Suppressor macrophage treated with lipopolysaccharide for 4 hours (primary cell): ENCODE results near the gene PPM1B.
"Not testable (repeated sequence)": the region's sequence is repeated elsewhere in the genome, so short reads cannot be mapped to it uniquely, and the experiment has no call there.

Source experiments
- DNase-seq: peaks from one replicate; pipeline ENCODE4 v3.0.0-alpha.2; 2020

Gene PPM1B

DNA sequence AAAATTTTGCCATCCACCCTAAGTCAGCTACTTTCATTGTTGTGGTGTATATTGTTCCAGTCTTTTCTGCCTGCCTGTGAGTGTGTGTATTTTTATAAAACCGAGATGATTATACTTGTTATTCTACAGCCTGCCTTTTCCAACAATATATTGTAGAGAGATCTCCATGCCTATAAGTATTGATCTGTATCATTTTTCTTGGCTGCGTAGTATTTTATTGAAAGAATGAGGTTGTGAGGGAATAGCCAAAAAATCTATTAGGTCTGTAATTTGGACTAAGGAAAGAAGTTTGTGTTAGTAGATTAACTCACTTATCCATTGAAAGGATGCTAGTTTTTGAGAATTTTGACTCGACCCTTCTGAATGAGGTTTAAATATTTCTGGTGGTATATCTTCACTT, 34.9 kb downstream of the PPM1B start:
- no peak for DNase-seq

DNA sequence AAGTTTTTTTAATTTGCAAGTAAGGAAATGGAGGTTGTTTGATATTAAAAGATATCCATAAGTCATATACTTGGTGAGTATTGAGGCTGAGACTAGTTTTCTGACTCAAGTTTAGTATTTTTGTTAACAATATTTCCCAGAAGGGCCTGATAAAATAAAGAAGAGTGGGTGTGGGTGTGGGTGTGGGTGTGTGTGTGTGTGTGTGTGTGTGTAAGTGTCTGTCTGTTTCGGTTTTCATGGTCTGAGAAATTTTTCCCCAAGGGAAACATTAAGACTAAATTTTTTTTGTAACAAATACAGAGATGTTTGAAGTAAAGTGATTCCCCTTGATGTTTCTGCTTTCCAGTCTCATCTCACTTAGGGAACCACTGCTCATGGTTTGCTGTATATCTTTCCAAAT, 36.5 kb downstream of the PPM1B start:
- no peak for DNase-seq

DNA sequence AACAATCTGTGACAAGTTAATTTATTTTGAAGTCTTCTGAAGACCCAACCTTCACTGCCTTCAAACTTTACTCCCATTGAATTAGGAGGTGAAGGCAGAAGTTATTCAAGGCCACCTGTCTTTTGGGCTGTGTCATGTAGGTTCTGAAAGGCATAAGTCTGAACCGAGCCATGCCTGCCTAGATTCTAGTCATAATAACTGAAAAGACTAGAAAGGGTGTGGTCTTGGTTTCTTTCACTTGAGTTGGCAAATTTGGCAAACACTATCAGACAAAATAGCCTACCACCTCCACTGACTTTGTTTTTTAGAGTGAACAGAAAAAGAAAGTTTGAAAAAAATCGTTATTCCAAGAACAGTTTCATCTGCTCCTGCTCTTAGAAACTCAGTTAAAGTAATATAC, 38.4 kb downstream of the PPM1B start:
- no peak for DNase-seq

DNA sequence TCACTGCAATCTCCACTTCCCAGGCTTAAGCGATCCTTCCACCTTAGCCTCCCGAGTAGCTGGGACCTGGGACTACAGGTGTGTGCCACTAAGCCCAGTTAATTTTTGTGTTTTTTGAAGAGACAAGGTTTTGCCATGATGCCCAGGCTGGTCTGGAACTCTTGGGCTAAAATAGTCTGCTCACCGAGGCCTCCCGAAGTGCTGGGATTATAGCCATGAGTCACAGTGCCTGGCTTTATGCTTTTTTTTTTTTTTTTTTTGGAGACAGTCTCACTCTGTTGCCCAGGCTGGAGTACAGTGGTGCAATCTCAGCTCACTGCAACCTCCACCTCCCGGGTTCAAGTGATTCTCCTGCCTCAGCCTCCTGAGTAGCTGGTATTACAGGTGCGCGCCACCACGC, 39.0 kb downstream of the PPM1B start:
- not testable (repeated sequence) for DNase-seq

DNA sequence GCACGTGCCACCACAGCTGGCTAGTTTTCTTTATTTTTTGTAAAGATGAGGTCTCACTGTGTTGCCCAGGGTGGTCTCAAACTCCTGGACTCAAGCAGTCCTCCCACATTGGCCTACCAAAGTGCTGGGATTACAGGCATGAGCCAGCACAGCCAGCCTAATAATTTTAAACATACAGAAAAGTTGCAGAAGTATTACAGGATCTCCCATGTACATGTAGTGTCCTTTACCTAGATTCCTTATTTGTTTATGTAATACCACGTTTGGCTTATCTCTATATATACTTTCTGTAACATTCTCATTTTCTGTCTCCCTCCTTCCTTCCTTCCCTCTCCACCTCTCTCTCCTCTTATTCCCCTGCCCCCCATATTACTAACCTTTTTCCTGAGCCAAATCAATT, 41.7 kb downstream of the PPM1B start:
- DNase-seq, result no peak

DNA sequence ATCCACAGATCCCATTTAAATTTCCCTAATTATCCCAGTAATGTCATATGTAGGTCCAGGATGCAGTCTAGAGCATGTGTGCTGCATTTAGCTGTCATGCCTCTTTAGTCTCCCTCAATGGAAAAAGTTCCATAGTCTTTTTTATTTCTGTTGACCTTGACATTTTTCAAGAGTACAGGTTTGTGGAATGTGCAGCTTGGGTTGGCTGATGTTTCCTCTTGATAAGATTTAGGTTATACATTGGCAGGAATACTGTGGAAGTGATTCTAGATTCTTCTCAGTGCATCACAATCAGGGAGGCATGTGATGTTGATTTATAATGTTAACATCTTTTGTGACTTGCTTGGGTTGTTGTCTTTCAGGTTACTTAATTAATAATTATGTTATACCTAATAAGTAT, 42.5 kb downstream of the PPM1B start:
- no peak for DNase-seq

DNA sequence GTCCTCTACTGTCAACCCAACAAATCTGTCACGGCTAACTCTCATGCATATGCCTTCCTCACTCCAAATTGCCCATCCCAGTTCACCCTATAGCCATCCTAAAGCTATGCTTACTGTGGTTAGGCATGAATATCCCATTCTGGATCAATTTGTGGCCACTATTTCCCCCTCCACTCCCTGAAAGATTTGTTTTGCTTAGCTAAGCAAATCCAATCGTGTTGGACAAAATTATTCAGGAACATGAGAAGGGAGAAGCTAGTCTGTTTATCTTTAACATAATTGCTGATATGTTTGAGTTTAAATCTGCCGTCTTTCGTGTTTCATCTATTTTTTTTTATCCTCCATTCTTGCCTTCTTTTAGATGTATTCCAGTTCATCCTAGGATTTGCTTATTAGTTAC, 43.6 kb downstream of the PPM1B start:
- no peak for DNase-seq

DNA sequence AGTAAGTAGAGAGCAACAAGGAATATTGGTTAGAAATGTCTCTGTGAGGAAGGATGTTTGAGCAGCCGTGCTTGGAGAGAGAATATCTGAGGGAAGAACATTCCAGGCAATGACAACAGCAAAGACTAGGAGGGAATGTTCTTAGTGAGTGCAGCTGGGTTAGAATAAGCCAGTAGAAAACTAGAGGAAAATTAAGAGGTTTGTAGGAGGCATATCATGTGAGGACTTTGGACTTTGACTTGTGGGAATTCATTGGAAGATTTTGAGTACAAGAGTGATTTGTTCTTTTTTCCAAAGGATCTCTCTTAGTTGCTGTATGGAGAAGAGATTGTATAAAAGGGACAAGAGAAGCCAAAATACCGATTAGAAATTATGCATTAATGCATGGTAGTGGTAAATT, 47.2 kb downstream of the PPM1B start:
- DNase-seq, result no peak

DNA sequence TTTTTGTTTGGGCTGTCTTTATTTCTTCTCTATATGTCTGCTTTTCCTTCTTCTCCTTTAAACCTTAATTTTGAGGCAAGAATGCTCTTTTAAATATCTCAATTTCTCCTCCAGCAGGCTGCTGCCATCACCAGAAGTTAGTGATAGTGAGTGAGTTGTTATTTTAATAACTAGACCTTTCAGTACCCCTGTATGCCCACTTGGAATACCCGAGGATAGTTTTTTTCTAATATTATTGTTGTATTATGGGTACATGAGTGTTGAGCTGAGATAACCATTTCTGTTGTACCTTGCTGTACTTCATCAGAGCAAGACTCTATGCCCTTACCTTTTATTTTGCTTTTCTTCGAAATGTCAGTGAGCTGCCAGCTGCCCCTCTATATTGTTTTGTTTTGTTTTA, 50.1 kb downstream of the PPM1B start:
- DNase-seq, result no peak

DNA sequence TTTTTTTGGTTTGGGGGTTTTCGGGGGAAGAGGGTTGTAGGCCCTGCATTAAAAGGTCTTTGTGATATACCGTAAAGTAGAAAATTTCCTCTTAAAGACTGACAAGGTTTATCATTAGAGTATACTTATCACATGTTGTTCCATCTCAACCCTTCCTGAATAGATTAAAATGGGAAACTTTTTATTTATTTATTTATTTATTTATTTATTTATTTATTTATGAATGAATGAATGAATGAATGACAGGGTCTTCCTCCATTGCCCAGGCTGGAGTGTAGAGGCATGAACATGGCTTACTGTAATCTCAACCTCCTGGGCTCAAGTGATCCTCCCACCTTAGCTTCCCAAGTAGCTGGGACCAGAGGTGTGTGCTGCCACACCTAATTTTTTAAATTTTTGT, 58.1 kb downstream of the PPM1B start:
- no peak for DNase-seq

DNA sequence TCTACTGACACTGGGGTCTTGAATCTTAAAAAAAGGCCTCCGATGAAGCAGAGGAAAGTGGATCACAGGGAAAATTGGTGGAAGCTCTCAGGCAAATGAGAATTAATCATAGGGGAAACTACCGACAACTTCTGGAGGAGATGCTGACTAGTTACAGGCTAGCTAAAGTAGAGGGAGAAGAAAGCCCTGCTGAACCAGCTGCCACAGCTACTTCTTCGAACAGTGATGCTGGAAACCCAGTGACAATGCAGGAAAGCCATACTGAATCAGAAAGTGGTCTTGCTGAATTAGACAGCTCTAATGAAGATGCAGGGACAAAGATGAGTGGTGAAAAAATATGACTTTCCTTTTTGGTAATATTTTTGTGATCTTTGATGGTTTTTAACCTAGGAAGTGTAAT, 61.7 kb downstream of the PPM1B start:
- no peak for DNase-seq

DNA sequence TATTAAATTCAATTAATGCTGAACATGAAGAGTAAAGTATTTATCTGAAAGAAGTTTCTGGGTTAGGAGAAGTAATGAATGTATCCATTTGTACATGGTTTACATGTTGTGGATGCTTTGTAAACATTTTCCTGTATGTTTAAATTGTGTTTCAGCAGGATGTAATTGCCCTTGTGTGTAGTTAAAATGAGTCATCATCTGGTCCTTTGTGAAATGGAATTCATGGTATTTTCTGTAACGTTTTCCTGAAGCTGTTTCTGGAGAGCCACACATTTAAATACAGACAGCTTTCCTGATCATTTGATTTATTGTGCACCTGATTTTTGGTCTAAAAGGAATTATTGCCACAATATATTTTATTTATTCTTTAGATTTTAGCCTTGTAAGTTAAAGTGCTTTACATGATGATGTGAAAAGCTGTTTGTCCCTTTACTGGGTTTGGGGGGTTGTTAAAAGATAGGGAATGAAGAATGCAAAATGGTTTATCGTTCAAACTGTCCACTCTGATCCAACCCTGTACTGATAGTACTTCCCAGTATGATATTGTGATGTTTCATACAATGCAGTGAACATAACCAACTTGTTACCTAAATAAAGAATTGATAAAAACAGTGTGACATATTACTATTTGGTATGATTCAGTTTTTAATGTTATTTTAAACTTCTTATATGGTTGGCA, 64.9 kb downstream of the PPM1B start:
- DNase-seq, result no peak

DNA sequence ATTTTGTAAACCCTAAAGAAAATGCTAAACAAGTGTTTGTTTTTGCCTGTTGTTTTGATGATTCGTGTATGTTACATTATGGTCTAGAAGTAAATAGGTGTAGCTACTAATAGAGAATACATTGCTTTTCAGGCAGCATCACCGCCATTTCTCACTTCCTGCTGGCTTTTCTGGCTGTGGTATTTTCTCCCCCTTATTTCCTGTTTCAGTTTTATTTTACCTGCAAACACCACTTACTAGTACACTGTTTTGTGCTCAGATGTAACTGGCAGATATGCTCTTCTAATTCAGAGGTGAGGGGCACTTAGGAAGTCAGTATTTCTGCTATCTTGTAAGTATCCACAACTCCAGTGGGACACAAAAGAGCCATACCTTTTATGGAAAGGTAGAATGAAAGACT, 68.5 kb downstream of the PPM1B start:
- DNase-seq, result no peak

DNA sequence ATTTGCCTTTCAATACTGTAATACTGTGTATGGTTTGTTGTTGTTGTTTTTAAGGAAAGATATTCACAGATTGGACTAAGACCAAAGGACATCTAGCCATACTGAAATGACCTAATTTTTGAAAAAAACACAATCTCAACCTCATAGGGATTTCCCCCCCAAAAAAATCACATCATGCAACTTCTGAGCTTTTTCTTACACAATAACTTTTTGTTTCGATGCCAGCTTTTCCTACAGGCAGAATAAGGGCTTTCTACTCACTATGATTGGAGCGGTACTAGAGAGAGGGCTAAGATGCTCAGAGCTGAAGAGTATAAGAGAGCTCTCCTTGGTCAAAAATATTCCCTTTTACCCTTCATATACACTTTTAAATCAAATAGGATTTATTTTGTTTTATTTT, 74.2 kb downstream of the PPM1B start:
- peak; percentile 65 for DNase-seq

DNA sequence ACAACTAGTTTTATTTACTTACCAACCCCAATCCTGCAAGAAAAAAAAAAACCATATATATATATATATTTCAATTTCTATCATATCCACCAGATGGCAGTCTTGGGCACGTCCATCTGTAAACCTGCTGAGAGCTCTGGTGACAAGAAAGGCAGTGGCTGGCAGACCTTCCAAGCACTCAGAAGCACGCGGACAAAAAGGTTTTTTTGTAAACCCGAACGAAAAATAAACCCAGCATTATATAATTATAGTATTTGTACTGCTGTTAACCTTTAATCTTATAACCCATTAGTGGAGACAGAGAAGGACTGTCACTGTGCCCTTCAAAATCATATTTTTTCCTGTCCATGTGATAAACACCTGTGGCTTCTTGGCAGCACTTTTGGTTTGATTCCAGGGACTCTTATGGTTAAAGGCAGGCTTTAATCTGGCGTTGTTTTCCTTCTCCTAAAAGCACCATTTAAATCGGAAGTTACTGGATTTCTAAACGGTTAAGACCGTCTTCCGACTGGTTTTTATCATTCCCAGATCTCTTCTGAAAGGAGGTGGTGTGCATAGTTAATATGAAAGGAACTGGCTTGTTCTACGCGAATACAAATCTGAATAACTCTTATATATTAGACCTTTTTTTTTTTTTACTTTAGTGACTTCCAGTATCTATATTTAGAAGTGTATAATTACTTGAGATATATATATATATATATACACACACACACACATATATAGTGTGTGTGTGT, 75.6 kb downstream of the PPM1B start:
- DNase-seq, result peak; percentile 77

DNA sequence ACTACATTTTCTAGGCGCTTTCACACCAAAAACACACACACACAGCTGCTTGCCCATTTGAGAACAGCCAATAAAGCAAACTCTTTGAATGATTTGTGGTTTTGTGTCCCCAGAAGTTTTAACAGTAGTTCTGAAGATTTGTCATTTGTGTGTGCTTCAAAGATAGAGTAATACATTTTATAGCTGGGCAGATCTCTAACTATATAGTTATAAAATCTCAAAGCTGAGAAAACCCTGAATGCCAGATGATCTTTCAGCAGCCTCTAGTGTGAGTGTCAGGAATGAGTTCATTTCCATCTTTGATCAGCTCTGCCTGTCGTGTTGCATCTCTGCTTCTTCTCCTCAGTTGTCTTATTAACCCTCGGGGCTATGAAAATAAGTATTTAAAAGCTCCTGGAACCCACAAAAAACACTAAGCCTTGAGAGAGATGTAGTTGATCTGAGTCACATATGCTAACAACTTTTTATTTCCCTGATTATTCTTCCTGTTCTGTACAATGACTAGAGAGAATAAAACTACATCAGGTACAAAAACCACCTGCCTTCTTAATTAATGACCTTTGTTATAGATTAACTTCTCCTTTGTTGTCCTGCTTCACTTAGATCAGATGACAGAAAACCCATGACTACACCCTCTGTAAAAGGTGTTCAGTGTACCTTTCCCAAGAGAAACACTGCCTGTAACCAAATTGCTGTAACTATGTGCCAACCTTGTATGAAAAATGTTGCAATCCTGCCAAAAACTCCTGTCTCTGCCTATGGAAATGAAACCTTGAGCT, 76.6 kb downstream of the PPM1B start:
- DNase-seq, result no peak

DNA sequence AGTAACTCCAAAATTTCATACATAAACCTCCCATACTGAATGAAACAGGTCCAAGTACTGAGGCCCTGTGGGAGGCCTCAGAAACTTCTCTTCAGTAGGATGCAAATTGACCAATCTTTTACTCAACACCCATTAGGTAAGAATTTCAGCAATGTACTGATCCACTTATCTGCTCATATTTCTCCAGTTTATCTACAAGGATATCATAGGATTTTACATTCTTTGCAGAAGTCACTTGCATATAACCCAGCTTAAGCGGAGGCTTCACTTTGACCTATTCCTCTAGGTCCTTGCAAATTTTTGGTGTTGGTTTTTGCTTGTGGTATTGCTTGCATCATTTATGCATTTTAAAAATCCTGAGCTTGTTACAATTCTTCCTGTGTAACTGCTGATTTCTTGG, 77.8 kb downstream of the PPM1B start:
- DNase-seq, result no peak

DNA sequence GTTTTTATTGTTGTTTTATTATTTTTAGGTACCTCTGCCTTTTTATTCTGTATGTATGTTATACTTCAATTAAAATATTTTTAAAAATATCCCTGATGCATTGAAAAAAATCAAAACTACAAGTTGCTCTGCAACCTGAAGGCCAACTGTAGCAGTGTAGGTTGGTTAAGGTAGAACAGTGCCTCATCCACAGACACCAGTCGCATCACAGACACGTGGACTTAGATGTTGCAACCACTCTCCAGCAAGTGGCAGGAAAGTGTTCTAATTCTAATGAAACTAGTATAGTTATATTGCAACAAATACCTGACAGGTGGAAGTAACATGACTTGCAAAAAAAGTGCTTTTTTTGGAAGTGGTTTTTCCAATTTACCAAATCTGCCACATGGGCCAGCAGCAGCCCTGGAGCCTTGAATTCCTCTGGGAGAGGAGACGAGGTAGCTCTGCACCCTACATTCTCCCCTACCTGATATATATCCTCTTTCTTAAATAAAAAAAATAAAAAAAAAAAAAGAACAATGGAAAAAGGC, 78.2 kb downstream of the PPM1B start:
- DNase-seq, result no peak

DNA sequence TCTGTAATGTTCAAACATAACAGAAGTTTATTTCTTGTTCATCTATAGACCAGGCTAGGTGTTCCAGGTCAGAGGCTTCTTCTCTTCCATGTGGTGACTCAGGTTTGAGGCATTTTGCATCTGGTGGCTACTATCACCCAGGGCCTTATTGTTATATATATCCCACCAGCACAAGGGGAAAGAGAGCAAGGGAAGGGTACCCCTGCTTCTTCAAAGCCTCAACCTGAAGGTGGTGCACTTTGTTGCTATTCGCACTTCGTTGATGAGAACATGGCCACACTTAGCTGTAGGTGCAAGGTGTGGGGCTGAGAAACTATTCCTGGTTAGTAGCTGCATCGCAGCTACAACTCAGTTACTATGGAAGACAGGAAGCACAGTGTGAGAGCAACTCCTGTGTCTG, 79.2 kb downstream of the PPM1B start:
- no peak for DNase-seq

DNA sequence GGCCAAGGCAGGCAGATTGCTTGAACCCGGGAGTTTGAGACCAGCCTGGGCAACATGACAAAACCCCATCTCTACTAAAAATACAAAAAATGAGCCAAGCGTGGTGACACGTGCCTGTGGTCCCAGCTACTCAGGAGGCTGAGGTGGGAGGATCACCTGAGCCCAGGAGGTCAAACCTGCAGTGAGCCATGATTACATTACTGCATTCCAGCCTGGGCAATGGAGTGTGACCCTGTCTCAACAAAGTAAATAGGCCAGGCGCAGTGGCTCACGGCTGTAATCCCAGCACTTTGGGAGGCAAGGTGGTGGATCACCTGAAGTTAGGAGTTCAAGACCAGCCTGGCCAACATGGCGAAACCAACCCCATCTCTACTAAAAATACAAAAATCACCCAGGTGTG, 80.6 kb downstream of the PPM1B start:
- not testable (repeated sequence) for DNase-seq

DNA sequence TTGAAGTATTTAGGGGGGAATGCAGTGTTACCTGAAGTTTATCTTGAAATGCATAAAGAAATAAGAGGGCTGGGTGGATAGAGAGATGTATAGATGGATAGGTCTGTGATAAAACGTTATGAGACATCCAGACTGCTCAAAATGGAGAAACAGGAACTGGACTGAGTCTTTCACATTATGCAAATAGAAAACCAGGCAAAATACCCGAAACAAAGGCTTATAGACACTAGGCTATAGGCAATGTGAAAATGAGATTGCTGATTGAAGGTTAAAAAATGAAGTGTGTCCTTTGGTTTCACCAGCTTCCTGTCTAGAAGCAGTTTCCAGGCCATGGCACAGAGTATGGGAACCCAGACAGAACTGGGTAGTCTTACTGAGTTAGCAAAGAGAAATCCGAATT, 81.7 kb downstream of the PPM1B start:
- peak; percentile 9 for DNase-seq

DNA sequence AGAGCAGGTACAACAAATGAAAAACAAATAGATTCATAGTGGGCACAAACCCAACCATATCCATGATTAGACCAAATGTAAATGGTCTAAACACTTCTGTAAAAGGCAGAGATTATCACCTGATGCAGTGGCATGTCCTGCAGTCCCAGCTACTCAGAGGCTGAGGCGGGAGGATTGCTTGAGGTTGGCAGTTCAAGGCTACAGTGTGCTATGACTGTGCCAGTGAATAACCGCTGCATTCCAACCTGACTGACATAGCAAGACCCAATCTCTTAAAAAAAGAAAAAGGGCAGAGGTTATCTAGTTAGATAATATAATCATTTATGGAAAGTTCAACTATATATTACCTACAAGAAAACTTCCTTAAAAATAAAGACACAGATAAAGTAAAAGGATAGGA, 85.3 kb downstream of the PPM1B start:
- DNase-seq, result no peak

DNA sequence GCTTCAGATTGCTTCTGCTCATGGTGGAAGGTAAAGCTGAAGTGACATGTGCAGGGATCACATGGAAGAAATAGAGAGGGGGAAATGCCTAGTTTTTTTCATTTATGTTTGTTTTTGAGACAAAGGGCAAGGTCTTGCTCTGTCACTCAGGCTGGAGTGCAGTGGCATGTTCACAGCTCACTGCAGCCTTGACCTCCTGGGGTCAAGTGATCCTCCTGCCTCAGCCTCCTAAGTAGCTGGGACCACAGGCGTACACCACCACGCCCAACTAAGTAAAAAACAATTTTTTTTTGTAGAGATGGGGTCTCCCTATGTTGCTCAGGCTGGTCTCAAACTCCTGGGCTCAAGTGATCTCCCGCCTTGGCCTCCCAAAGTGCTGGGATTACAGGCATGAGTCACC, 87.0 kb downstream of the PPM1B start:
- DNase-seq, result not testable (repeated sequence)

DNA sequence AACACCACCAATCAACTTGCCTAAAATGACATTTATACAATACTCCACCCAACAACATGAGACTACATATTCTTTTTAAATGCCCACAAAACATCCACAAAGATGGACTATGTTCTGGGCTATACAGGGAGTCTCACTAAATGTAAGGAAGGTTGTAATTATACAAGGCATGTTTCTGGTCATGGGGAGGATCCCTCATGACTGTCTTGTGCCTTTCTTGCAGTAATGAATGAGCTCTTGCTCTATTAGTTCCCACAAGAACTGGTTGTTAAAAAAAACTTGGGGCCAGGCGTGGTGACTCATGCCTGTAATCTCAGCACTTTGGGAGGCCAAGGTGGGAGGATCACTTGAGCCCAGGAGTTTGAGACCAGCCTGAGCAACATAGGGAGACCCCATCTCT, 89.1 kb downstream of the PPM1B start:
- DNase-seq, result not testable (repeated sequence)
